Left lobe of liver (tissue), 2 donors: ENCODE results near the gene CHST8. TPM values are rescaled to one million over a fixed set of nuclear protein-coding genes. Genes with fewer than 3 reads are reported as not detected.
A peak's percentile ranks its signal among the peaks of the same experiment; 100 is the strongest.
"Not testable (repeated sequence)": the region's sequence is repeated elsewhere in the genome, so short reads cannot be mapped to it uniquely, and the experiment has no call there.

ENCODE experiments used
- ATAC-seq: fragments of 200-7000 bp; cut with Tn5 transposase; one replicate; pipeline ENCODE4 v1.9.1; 2020; ENCODE audit warnings: mild to moderate bottlenecking, moderate library complexity
- DNase-seq: peaks from one replicate; pipeline ENCODE4 v3.0.0-alpha.2; 2020; ENCODE audit warnings: low spot score
- total RNA-seq: library from RNA; stranded (reverse); gene quantifications from one replicate; pipeline ENCODE4 v1.2.1, GENCODE V29; 2021
- donor health status: DM: no; HTN: no; CAD: no; lungs with moderate emphysema.
- donor health status: DM: no; HTN: yes; CAD: no.

Gene CHST8
- total RNA-seq, 1 donor from 2014 or later = 0.28 TPM

DNA sequence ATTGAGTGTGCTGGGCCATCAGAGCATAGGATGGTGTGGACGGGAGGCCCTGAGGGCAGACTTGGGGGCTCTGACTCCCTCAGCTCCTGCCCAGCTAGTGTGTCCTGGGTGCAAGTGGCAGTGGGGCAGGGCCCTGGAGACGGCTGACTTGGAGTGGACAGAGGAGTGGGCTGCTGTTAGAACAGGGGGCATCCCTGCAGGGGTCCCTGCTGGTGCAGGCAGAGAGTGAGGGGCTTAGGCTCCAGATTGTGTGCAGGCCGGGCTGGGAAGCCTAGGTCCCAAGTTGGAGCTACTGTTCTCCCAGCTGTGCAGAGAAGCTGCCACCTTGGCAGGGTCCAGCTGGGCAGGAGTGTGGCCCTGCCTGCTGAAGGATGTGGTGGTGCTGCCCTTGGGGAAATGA lies 183.6 kb downstream of the CHST8 start:
- ATAC-seq = no peak

DNA sequence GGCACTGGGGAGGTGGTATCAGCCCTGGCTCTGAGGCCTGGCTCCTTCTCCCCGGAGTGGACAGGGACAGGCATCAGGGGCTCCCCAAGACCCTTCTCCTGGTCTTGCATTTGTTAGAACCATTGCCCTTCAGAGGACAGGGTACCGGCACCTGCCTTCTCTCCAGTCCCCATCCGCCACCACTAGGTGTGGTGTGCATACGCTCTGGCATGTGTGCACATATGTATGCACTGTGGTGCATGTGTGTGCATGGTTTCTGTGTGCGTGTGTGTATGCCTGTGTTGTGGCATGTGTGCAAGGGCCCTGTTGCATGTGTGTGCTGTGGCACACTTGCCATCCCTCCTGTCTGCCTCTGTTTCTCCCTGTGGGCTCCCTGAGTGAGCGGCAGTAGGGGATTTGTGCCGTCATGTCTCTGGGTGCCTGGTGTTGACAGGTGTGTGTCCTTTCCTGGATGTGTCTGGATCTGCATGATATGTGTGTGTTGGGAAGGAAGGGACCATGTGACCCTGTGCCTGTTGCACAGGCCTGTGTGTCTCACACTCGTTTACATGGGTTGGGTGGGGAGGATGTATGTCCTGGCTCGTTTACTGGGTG lies 184.2 kb downstream of the CHST8 start:
- ATAC-seq = no peak
- no peak for DNase-seq

More for the DNA sequence above, 183.6 kb downstream of the CHST8 start:
- DNase-seq = no peak

GRCh38 chr19:33806434-33806881 lies 184.7 kb downstream of the CHST8 start:
- no peak for ATAC-seq
- no peak for DNase-seq

DNA sequence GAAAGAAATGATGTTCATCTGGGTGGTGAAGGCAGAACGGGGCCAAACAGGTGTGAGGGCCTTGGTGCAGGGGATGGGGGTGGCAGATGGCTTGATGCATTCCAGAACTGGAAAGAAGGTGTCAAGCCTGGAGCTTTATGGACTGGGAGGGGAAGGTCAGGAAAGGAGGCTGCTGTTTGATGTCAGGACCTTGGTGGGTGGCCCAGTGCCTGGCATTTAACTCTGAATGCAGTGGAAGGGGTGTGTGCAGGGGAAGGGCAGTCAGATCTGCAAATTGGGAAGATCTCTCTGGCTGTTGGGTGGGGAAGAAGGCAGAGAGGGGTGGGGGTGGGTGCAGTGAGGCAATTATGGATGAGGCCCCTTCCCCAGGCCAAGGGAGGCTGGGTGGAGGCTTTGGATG lies 186.6 kb downstream of the CHST8 start:
- ATAC-seq = no peak

GRCh38 chr19:33809960-33810359 lies 188.2 kb downstream of the CHST8 start:
- peak; percentile 9 for ATAC-seq
- no peak for DNase-seq

More for the DNA sequence above, 186.6 kb downstream of the CHST8 start:
- DNase-seq = no peak

- no peak for DNase-seq
- no peak for ATAC-seq
Observed at GRCh38 chr19:33810821-33811220, 189.1 kb downstream of the CHST8 start.

GRCh38 chr19:33811246-33811645 lies 189.5 kb downstream of the CHST8 start:
- ATAC-seq = no peak
- DNase-seq = no peak

DNA sequence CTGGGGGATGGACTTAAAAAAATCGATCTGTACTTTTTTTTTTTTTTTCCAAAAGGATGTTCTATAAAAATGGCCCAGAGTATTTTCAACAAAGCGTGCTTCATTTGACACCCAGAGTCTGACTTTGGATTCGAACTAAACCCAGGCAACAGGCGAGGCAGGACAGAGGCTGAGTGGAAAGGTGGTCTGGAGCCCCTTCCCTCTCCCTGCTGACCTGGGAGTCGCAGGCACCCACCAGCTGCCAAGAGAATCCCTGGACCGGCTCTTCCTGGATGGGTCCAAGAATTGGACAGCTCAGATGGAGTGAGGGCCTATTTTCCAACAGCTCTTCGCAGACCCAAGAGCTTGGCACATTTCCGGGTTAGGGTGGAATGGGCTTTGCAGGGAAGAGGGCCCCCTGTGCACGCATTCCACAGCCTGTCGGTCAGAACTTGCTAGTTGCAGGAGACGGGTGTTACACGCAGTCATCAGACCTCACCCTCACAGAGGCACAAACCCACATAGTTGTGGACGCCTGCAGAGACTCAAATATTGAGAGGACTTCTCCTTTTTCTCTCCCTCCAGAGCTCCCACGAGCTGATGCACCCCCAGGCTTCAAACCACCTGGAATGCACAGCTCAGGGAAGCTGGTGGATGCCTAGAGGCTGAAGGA lies 190.1 kb downstream of the CHST8 start:
- DNase-seq (no peak), ATAC-seq (no peak)

DNA sequence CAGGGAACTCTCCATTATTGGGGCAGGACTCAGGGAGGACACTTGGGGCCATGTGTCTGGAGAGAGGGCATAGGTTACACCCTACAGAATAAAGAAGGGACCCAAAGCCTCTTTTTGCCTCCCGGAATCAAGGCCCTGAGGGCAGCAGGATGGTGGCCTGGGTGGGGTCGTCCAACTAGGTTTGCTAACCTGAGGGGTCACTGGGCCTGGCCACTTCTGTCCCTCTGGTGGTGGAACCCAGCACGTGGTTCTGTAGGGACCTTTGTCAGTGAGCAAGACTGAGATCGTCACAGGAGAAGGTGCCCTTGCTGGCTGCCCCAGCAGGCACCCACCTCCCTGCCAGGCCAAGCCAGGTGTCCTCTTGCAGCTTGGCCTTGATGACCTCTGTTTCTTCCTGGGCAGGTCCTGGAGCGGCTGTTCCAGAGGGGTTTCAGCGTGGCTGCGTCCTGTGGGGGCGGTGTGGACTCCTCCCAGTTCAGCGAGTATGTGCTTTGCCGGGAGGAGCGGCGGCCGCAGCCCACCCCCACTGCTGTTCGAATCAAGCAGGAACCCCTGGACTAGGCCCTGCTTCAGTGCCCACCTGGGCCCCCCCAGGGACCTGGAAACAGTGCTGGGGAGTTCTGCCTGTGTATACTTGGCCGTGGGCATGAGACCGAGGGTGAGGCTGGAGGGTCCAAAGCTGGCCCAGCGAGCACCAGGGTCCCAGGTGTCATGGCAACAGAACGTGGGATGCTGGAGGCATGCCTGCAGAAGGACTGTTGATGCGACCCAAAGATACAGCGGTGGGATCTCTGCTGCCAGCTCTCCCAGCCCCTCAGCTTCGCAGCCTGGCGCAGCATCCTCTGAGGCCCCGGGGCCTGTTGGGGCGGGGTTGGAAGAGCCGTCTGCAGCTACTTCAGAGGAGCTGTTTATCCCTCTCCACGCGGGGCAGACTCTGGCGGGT lies 190.9 kb downstream of the CHST8 start:
- ATAC-seq = no peak
- no peak for DNase-seq

DNA sequence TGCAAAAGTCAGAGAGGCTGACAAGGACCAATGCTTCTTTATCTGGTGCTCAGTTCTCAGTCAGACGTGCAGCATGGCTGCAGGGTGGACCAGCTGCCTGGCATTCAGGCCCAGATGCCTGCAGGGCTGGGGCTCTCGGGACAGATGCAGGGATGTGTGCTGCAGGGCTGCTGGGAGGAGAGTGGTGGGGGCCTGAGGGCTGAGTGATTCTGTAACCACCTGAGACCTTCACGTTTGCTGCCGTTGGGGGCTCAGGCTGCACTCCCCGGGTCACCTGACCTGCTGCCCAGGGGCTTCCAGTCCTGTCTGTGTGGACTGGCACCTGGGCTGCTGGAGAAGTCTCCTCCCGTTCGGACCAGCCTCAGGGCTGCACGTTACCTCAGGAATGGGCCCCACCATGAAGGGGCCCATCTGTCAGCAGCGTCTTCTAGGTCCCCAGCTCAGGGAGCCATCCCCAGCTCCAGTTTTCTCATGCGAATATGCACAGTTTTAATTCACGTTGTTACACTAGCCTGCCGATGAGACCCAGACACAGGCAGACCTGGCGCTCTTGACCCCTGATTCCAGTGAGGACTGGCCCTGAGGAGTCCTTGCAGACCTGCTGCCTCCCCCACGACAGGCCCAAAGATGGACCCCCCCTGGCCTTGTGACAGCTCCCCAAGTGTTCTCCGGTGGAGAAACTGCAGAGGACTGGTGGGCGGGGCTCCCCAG lies 191.8 kb downstream of the CHST8 start:
- DNase-seq (no peak), ATAC-seq (no peak)

DNA sequence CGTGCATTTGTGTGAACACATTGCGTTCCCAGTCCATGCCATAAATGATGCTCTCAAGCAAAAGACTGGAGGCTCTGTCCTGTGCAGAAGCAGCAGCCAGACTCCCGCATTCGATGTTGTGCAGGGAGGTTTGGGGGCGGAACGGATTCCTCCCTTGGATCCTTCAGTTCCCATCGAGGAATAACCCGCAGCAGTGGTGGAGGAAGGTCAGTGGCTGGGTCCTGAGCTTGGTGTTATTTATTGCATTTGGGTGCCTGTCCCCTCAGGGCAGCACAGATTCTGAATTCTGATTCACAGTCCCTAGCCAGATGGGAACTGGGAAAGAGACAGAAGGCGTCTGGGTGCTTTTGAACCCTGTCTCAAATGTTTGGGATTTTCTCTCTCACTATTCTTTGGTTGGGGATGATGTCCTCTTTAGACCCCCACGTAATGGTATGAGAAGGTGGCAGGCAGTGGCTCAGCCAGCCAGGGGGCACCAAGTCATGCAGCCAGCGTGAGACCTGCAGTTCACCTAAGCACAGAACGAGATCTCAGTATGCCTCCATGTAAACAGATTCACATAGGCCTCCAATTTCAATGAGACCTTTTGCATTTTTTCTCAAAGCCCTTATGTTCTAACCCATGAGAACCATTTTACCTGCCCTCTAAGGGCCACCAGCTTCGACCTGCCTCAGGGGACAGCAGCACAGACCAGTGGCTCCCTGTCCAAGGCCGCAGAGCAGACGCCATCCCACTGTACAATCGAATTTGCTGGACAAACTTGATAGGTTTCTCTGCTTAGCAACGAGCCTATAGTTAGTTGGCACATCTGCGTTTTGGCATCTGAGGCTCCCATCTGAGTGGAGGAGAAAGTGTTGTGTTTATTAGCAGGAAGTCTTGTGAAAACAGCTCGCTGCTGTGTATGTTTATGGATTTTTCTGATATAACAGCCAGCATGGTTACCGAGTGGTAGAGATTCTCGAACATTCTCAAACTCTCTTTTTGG lies 192.7 kb downstream of the CHST8 start:
- ATAC-seq = no peak
- no peak for DNase-seq

GRCh38 chr19:33815380-33816340 lies 193.9 kb downstream of the CHST8 start:
- DNase-seq (no peak), ATAC-seq (no peak)

GRCh38 chr19:33818411-33818810 lies 196.7 kb downstream of the CHST8 start:
- ATAC-seq (no peak), DNase-seq (no peak)

DNA sequence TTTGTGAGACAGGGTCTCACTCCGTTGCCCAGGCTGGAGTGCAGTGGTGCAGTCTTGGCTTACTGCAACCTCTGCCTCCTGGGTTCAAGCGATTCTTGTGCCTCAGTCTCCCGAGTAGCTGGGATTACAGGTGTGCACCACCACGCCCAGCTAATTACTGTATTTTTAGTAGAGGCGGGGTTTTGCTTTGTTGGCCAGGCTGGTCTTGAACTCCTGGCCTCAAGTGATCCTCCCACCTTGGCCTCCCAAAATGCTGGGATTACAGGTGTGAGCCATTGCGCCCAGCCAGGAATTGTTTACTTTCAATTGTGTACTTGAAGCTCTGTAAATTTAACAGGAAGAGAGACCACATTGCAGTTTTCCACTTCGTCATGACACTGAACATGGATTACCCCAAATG lies 197.3 kb downstream of the CHST8 start:
- not testable (repeated sequence) for DNase-seq, ATAC-seq

- DNase-seq = no peak
- no peak for ATAC-seq
Observed at GRCh38 chr19:33819506-33819879, 197.7 kb downstream of the CHST8 start.

GRCh38 chr19:33819880-33820781 lies 198.4 kb downstream of the CHST8 start:
- peak; percentile 82 for DNase-seq
- peak; percentile 94 for ATAC-seq

DNA sequence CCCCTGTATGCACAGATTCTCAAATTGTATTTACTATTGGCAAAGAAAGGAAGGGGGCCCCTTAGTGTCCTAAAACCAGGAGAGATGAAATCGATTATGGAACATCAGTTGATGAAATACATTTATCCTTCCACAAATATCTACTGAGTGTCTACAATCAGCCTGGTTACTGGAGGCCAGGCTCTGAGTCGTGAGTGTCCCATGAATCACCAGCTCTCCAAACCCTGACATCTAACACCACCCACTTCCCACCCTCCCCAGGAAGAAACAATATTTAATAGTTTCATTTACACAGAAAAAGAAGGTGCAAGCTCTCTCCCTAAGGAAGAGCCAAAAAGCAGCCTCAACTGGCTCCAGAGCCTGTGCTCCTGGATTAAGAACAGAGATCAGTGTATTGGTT lies 200.1 kb downstream of the CHST8 start:
- no peak for ATAC-seq

More for the DNA sequence above, 200.1 kb downstream of the CHST8 start:
- no peak for DNase-seq
